NCI-H526 (cell line): ENCODE data around the gene C3orf62.

Experiments
- DNase-seq, 2 experiments: peaks; one replicate each; lab custom pipeline; 2025; lab: John Stamatoyannopoulos, UW

C3orf62 gene

DNA sequence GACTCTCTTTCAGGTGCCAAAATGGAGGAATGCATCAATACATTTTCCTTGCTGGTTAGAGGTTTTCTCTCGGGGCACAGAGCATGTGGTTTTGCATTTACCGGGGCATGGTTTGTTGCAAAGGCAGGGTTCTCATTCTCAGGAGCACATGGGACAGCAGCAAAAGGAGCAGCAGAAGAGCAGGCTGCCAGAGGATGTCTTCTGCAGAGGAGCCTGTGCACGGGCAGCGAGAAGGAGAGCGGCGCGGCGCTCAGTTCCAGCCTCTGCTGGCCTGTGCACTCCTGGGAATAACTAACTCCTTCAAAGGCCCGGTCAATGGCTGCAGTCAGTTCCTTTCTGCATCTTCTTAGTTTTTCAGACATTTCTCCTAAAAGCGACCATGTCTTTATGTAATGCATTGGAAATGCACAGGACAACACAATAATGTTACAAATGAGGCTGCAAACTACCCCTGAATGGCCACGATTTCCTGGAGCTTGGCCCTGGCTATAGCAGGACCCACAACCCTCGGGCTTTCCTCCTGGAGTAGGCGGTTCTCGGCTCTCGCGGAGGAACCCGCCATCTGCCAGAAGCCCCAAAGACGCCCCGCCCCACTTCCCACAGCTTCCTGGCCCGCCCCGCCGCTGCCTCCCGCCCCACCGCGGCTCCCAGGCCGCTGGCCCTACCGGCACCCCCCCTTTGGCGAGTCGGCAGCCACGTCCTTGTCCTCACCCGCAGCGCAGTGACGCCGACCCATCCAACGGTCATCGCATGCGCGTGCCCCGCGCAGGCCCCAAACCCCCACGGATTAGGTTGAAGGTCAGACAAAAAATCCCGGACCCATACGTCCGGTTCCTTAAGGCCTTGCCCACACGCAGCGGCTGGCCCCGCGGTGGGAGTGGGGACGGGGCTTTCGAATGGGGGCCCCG, at the start of gene C3orf62:
Gene C3orf62, minus strand, starts transcription at position 758 of the 908 bp plus-strand sequence. Its CDS starts 360 bp downstream, at position 398.
- no peak for DNase-seq

DNA sequence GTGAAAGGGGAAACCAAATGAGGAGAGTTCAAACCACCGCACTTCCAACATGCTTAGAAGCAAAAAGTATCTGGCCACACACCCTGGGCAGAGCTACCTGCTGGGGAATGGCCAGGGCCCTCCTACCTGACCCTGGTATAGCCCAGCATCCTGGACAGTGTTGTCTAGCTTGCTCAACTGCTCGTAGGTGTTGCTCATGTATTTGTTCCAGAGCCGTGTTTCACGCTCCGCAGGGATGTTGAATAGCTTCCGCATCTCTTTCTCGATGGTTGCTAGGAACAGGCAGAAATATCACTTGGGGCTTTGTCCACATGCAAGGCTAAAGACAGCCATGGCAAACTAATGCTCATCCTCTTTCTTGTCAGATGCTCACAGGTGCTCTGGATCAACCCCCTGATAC, 47.7 kb upstream of the C3orf62 start:
- DNase-seq: no peak

DNA sequence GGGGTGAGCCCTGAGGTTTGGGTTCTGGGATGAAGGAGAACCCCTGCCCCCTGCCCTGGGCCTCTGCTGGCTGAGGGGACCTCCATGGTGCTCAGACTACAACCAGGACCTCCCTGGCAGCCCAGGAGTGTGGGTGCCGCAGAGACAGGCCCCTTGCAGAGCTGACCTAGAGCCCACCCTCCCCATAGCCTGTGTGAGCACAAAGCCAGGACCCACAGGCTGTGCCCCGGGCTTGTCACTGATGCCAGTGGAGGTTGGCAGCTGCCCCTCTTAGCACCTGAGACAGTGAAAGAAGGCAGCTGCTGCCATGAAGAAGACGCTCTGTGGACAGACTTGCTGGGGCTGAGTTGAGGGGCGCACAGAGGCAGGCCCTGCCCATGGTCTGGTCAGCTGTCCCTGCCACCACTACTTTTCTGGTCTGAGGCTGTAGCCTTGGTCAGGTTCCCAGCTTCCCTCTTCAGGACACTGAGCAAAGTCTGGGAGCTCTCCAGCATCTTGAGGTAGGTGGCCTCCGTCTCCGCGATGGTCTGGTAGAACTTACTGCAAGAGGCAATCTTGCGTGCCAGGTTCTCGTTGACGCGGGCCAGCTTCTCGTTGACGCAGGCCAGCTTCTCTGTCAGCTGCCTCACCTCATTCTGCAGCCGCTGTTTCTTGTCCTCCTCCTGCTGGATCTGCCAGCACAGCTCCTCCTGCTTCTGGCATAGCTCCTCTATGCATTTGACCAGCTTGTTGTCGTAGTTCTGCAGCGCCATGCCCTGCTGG, 39.8 kb upstream of the C3orf62 start:
- DNase-seq: no peak

DNA sequence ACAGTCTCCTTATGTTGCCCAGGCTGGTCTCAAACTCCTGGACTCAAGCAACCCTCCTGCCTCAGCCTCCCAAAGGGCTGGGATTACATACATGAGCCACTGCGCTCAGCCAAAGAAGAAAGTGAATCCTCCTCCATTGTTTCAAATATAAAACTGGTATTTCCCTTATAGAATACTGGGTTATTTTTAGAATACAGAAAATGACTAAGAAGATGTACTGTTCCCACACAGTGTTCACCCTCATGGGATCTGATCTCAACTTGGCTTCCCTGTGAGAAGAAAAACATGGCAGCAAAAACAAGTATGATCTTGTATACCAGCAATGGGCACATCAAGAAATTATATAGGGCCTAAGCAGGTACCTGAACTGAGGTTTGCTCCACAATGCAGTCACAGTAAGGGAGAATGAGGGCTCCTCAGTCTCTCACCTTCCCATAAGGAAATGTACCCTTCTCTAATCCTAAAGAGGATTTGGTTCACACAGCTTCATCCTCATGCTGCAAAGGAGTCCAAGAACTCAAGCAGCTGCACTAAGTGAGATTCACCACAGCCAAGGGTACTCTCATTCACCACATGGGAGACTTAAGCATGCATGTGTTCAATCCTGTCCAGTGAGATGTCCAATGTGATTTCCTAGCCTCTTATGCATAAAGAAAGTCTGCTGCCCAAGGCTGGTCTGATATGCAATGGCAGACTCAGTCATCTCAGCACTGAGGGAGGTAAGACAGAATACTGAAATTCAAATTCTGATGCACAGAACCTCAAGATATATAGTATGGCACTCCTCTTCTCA, 37.1 kb upstream of the C3orf62 start:
- no peak for DNase-seq

DNA sequence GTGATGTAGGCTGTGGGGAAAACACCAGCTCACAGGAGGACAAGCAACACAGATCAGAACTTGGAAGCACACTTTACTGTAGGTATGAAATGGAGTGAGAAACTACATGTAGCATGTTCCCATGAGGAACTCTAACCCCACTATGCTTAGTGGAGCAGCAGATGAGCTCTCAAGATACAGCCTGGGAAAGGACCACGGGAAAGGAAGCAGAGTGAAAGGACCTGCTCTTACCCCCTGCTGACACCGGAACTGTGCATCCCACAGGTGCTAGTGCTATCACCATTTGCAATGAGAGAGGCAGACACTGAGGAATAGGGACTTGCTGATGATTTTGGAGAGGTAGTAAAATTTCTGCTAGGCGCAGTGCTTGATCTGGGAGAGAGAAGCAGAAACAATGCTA, 34.3 kb upstream of the C3orf62 start:
- DNase-seq: no peak

DNA sequence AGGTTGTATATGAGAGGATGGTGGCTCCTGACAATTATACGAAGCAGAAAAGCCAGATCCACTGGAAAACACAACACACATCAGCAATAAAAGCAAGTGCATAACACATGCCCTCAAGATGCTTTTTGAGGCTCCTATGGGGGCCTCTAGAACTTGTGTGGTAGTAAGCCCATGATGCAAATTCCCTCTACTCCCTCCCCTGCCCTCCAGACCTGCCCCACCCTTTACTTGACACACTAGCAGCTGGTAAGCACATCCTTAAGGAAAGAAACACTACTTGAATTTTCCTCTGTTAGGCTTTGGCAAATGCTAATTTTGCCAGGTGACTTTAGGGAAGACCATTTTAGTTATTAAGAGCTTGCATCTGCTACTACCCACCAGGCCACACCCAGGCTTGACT, 33.6 kb upstream of the C3orf62 start:
- DNase-seq: no peak

DNA sequence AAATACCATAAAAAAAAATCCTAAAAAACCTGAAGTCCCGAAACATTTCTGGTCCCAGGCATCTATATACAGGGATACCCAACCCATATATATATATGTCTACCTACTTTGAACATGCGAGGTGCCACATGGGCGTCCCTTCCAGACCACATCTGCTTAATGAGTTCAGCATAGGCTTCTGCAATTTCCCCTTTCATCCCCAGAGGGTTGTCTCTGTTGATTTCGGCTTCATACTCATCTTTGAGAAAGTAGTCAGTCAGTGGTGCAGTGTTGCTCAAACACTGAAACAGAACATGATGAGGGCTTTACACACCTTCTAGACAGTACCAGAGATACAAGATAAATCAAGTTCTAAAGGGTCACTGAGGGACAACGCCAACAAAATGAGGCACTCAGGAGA, 28.6 kb upstream of the C3orf62 start:
- no peak for DNase-seq

DNA sequence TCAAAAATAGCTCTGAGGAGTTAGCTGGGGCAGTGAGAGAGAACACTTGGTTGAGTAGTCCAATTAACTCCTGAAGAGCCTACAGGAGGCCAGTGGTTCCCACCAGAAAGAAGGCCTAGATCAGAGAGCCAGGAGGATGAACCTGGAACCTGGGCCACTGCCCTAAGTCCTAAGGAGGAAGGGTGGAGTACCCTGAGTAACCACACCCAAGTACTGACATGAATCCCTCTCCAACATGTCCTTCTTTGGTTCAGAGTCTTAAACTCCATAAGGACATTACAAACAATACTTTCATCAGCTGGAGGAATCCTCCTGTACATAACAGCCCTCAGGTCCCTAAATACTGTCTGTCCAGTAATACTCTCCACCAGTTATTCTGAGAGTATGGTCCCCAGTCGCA, 25.6 kb upstream of the C3orf62 start:
- DNase-seq: no peak

DNA sequence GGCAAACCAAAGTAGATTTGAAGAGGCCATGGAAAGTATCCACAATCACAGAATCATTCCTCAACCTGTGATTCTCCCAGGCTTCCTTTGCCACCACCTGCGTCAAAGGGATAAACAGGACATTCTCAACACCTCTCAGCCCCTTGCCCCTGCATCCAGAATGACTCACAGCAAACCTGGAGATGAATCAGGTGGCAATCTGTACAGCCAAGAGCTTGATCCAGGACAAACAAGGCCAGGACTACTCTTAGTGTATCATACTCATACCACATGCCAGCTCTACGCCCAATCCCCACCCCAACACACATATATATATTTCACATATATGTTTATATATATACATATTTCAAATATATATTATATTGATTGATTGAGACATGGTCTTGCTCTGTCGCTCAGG, 23.6 kb upstream of the C3orf62 start:
- DNase-seq: no peak

DNA sequence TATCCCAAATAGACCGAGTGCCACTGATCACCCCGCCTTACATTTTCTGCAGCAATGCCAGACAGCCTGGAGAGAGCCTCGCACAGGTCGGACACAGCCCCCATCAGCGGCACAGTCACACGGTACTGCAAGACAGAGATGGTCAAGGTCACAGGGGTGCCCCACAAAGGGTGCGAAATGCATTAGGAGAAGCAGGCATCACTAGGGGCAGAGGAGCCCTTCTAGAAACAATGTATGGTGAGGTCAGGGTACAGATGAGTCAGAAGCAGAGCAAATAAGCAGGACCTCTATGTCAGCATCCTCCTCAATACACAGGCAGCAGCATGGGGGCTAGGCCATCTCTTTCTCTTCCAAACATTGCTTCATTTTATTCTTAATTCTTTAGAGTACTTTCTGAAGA, 21.5 kb upstream of the C3orf62 start:
- no peak for DNase-seq

DNA sequence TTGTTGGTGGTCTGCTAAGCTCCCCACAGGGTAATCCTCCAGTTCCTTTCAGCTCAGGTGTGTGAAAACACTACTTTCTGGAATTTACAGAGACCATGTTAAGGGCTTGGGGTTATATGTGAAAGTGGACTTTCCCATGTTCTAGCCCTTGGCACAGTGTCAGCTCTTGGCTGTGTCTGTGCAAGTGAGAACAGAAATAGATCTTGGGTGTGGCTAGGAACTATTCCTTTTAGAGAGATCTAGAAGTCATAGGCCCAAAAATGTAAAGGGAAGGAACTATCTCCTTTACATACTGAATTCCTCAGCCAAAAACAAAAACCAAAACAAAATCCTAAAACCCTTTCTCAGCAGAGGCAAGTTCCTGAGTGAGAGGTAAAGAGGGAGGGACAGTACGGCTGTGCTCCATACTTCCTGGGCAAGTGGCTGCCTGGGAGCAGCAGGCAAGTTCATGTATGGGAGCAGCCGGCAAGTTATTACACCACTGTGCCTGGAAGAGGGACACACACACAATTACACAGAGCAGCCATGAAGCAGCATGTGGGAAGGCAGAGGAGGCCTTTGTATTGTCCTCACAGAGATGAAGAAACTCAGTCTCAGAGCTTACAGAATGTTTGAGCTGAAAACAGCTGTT, 19.9 kb upstream of the C3orf62 start:
- no peak for DNase-seq

DNA sequence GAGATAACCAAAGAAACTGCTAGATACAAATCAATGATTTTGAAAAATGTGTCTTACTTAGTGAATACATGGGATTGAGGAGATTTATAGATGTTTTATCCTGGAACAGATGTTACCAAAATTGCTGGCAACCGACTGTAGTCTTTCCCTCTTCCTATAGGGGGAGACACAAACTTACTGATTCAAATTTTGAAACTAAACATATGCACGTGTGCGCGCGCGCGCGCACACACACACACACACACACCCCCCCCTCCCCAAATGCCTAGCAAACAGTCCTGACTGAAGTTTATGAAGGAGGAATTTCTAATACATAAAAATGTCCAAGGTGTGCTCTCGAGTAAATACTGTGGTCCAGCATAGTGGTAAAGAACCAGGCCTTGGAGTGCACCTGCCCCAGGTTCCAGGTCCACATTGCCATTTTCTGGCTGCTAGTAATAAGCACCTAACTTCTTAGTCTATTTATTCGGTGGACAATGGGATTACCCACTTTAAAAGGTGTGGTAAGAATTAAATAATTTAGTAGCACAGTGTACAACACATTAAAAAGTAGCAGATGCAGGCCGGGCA, 18.5 kb upstream of the C3orf62 start:
- peak in 1 of 2 experiments; percentile 31 for DNase-seq

DNA sequence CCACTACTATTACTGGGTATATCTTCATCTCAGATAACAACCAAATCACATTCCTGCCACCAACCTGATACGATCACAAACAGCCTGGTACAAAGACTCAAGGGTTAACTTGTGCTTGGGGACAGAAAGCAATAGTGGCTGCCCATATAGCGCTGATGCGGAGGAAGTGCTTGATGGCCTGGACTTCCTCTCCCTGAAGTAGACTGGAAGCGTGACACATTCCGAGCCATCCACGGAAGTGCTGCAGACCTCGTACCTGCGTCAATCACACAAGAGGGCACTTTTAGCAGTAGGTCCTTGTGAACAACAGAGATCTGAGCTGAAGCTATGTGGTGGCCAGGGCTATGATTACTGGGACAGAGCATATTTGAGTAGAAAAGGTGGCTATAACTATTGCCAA, 17.3 kb upstream of the C3orf62 start:
- DNase-seq: no peak

DNA sequence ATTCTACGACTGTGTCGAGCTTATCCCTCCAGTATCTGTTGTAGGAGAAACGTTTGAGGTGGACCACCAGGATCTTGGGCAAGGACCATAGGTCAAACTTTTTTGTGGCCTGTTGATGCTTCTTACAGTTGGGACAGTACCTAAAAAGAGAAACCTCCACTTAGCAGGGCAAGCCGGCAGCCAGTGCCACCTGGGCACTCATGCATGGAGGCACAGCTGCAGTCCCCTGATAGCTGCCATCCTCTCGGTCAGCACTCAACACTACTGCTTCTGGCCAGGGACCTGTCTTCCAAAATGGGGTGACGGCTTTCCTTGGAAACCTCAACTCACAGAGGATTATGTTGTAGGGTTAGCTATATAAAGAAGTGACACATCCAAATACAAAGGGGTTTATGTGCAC, 7.0 kb upstream of the C3orf62 start:
- DNase-seq: no peak

DNA sequence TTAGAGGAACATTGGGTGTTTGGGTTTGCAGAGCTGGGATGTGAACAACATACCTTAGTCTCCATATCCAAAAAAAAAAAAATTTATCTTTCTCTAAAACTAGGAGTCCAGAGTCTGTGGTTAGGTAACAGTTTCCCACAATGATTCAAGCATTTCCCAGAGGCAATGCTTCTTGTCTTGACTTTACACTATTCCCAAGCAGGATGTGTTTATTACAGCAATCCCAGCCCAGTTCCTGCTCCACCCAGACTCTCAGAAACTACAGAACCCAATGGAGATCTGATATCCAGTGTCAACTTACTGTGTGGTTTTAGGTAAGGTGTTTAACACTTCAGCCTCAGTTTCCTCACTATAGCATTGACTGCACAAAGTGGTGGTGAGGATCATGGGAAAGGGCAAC, 2.3 kb upstream of the C3orf62 start:
- no peak for DNase-seq

DNA sequence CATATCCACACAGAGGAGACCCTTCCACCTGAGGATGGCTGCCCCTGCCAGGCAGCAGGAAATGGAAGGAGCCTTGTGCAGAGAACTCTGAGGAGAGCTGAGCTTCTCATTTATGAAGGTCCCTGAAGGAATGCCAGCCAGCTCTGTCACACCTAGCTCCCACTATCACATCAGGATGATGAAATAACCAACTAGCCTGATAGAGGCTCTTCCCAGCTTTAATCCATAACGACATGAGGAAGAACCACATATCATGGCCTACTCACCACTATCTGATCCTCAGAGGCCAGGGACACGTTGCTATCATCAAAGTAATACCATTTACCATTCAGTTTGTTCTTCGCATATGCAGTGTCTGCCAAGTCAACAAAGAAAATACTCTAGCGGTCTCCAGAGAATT, 1.5 kb upstream of the C3orf62 start:
- no peak for DNase-seq

DNA sequence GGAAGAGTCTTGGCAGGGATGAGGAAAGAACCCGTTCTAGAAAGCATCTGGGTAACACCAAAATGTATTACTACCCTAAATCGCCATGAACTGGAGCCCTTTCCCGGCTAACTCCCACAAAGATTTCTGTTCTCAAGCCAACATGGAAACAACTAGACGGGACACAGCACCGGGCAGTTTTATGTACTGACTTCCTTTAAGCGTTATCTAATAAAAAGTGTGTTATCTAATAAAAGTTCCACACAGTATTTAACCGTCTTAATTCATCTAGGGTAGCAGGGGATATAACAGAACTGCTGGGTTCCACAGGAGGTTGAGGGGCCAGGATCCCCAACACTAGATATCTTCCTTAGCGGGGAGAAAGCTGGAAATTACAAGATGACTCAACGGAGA, 347 bp upstream of the C3orf62 start:
- no peak for DNase-seq

DNA sequence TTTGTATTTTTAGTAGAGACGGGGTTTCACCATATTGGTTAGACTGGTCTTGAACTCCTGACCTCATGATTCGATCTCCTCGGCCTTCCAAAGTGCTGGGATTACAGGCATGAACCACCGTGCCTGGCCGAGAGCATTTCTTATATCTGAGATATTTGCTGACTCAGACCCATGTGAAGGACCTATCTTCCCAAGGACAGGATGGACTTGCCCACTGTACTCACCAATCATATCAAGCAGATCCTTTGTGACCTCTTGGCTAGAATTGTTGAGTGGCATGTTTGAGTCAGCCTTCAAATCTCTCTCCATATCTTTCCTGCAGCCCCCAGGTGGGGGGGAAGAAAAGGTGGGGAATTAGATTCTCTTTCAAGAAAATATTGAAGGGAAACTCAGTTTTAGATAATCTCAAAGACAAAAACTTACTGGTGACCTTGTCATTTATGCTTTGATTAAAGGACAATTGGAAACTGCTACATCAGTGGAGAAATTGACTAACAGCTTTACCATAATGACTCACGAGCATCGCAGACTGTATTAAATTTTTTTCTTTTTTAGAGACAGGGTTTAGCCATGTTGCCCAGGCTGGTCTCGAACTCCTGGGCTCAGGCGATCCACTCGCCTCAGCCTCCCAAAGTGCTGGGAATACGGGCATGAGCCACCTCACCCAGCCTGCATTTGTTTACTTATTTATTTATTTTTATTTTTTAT, 3.1 kb downstream of the C3orf62 start:
- DNase-seq: no peak

DNA sequence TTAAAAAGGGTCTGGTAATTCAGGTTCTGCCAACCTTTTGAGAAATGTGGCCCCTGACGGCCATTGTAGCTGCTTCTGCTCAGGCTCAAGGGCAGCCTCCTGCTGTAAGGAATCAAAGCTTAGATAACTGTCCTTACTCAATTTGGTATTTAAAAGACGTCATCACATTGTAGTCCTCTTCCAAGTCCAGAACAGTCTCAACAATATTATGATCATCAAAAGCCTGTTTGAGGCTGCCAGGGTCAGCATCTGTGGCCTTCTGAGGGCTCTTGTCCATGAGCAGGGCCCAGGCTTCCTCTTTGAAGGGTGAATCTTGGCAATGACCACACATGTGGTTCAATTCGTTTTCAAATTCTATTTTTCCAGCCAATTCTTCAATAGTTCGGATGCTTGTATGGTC, 6.0 kb downstream of the C3orf62 start:
- no peak for DNase-seq

DNA sequence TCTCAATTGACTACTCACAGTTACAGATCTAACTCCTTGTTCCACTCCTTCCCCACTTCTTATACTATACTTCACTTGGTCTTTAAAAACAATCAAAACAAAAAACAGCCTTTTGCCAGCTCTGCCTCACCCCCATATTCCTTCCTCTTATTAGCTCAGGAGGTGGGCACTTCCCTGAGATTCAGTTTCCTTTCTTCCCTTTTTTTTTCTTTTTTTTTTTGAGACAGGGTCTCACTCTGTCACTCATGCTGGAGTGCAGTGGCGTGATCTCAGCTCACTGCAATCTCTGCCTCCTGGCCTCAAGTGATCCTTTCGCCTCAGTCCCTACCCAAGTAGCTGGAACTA, 6.9 kb downstream of the C3orf62 start:
- DNase-seq: no peak
